ENCODE measurements around the gene CARD19.
A peak's percentile ranks its signal among the peaks of the same experiment; 100 is the strongest.

Gene CARD19

DNA sequence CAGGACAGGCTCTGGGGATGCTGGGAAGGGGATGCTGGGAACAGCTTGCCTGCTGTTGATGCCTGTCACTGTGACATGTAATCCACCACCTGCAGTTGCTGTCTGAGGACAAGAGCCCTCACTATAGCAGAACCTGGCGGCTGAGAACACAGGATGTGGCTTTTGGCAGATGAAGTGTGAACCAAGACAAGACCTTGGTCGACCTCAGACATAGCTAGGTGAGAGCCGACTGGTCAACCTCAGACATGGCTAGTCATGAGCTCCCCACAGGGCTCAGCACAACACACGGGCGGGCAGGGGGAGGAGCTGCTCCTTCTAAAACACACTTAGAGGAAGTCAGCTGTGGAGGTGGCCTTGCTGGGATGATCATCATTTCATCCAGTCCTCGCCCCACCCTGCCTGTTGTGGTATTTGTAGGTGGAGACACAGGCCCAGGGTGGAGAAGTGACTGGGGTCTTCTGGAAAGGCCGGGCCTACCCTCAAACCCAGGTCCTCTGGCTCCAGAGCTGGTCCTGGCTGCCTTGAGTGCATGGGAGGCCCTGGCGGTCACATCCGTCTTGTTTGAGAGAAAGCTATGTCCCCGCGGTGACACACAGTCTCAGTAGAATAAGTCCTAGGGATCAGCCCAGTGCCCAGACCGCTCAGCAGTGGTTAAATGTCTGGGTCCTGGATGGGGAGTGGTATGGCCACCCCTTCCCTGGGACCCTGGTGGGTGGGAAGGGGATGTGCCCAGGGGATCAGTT is 31.5 kb upstream of the CARD19 start:
- peak; percentile 89 to 91 for DNase-seq

DNA sequence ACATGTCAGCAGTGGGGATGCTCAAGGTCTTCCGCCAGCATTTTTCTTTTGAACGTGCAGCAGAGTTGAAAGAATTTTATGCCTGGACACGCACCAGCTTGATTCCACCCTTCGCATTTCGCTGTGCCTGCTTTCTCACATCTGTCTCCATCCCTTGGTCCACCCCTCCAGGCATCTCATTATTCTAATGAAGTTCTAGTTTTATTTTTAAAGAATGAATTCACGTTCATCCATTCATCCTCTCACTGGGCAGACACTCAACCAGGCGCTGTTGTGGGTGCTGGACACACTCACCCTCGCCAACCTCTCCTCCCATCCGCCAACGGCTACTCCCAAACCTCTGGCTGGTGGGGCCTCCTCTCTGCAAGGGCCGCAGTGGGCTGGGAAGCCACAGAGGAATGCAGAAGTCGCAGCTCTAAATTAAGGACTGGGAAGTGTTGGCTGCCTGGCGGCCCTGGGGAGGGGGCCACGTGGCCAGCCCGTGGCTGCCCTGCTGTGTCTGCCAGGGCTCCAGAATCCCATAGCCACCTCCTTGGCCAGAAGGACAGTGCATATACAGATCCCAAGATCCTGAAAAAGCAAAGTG is 30.8 kb upstream of the CARD19 start:
- DNase-seq, result no peak

- no peak for DNase-seq
These were observed 28.9 kb upstream of the CARD19 start for GRCh38 chr9:93066978-93067603.

DNA sequence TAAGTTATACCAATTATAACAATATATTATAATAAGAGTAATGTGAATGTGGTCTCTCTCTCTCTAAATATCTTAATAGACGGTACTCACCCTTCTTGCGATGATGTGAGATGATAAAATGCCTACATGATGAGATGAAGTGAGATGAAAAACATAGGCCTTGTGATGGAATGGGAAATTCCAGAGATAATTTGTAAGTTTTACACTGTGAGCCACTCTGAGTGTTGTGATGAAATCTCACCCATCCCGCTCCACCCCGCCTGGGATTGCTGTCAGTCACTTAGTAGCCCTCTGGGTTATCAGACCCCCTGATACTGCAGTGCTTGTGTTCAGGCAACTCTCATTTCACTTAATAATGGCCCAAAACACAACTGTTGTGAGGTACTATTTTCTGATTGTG is 27.1 kb upstream of the CARD19 start:
- DNase-seq, result no peak

DNA sequence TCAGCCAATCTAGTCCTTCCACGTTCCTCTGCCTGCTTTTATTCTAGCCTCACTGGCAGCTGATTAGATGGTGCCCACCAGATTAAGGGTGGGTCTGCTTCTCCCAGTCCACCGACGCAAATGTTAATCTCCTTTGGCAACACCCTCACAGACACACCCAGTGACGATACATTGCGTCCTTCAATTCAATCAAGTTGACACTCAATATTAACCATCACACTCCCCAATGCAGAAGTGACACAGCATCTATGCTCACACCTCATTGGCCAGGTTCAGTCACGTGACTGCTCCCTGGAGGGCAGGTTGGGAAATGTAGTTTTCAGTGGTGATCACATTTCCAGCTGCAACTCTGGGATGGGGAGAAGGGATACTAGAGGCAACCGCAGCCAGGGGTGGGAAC is 24.6 kb upstream of the CARD19 start:
- peak; percentile 55 to 59 for DNase-seq

- peak; percentile 65 to 67 for DNase-seq
These were observed 23.6 kb upstream of the CARD19 start for GRCh38 chr9:93072383-93072795.

- no peak for DNase-seq
These were observed 19.8 kb upstream of the CARD19 start for GRCh38 chr9:93076101-93076791.

- no peak for DNase-seq
These were observed 19.3 kb upstream of the CARD19 start for GRCh38 chr9:93076792-93077128.

DNA sequence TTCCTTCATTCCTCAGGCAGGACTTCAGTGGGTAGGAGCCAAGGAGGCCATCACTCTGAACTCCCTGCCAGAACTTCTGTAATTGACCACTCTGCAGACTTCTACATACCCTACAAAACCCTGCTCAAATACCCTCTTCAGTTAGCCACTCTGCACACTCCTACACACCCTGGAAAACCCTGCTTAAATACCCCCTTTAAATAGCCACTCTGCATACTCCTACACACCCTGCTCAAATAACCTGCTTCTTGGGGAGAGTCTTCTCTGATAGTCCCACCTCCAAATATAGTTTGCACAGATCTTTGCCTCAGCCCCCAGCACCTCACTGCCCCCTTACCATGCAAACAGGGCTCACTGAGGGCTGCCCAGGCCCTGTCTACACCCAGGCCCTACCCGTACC is 18.6 kb upstream of the CARD19 start:
- no peak for DNase-seq

DNA sequence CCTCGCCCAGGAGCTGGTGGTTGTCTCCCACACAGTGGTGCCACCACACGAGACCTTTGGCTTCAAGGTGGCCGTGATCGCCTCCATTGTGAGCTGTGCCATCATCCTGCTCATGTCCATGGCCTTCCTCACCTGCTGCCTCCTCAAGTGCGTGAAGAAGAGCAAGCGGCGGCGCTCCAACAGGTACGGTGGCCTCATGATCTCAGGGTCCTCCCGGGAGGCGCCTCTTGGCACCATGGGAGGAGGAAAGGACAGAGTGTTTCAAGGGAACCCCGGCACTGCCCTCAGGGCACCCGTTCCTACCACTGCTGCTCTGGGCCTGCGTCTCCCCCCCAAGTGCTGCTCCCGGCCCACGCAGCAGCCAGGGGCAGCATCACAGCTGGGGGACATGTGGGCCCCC is 18.2 kb upstream of the CARD19 start:
- no peak for DNase-seq

DNA sequence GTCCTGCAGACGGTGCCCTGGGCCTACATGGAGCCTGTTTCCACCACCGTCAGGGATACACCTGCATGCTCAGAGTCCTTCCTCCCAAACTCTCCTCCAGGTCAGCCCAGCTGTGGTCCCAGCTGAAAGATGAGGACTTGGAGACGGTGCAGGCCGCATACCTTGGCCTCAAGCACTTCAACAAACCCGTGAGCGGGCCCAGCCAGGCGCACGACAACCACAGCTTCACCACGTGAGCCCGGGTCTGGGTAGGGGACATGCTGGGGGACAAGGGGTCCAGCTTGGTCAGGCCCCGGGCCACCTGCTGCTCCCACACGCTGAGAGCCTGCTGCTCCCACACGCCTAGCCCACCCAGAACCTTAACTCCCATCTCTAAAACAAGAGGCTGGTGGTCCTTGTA is 16.6 kb upstream of the CARD19 start:
- peak in 1 of 2 experiments; percentile 14 for DNase-seq

DNA sequence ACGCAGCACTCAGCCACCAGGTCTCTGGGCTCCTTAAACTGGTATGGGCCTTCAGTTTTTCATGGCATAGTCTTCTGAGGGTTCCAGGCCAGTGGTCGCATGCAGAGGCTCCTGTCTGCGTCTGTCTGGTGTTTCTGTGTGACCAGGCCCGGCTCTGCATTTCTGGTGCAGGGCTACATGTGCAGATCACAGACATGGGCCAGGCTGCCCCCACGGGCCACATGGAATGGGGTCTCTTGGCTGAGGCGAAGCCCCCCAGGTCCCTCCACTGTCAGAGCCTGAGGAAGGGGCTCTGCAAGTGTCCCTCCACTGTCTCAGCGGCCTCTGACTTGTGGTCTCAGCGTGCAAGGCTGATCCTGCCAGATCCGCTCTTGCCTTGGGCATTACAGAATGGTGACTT is 15.6 kb upstream of the CARD19 start:
- peak; percentile 11 for DNase-seq

- peak; percentile 12 to 16 for DNase-seq
These were observed 14.9 kb upstream of the CARD19 start for GRCh38 chr9:93081081-93081529.

DNA sequence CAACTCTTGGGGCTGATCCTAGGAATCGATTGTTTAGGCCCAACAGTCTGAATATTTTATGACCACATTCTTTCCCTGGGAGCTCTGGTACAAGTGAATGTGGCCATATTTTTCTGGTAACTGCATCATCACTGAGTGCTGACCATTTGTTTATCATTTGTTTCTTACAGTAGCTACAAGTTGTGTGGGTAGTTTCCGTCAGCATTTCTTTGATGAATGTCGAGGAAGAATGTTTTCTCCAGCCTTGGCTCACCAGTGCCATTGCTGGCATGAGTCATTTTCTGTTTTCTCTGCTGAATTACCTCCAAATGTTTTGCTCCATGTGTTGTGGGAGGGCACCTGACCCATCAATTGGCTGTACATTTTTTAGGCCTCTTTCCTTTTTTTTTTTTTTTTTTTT is 14.1 kb upstream of the CARD19 start:
- peak; percentile 13 to 16 for DNase-seq

DNA sequence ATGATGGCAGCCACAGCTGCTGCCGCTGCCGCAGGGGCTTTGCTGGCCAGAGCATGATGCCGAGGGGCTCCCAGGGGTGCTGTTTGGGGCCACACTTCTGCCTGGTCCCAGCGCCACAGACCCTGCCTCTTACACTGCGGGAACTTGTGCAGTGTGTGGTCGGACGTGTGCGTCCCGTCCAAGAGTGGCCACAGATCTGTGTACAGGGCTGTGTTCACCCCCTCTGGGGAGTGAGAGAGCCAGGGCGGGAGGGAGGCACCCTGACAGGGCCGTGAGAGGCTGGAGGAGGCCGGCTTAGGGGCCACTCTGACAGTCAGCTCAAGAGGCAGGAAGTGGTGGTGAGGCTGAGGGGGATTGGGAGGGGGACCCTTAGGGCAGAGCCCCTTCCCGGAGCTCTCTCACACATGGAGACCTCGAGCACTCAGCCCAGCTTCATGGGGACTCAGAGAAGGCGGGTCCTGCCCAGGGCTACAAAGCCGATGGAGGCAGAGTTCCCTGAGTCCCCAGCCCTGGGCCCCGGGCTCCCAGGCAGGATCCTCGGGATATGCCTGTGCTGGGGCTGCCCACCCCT is 13.1 kb upstream of the CARD19 start:
- DNase-seq, result peak; percentile 38 to 48

DNA sequence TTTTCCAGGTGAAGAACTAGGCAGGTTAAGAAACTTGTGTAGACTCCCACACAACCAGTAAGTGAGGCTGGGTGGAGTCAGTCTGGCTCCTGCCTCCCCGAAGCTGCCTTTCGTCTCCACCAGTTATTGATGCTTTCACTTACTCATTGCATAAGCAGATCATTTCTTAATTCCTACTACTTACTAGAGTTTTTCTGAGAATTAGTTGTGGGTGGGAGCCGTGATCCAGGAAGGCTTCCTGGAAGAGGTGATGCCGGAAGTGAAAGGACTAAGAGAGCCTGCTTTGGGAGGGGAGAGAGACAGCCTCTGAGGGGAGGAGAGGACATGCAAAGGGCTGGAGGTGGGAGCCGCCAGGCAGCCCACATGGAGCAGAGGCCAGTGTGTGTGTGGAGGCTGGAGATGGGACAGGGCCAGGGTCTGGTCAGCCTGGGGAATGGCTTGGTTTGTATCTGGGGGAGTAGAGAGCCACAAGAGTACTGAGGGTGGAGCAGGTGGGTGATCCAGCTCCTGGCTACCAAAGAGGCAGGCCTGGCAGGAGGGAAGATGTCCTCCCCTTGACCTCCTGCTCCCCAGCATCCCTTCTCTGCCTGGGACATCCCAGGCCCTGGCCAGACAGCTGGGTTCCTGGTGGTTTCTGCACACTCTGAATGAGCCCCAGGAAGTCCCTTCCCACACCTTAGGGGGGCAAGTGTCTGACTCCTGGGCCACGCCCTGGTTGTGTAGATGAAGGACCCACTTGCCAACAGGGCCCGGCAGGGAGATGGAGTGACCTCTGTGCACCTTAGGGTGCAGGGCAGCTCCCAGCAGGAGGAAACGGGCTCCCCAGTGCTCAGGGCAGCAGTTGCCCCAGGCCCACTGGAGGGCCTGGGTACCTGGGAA is 12.2 kb upstream of the CARD19 start:
- DNase-seq, result peak; percentile 69 to 72

- DNase-seq, result peak in 1 of 2 experiments; percentile 17
These were observed 11.5 kb upstream of the CARD19 start for GRCh38 chr9:93084471-93084881.

DNA sequence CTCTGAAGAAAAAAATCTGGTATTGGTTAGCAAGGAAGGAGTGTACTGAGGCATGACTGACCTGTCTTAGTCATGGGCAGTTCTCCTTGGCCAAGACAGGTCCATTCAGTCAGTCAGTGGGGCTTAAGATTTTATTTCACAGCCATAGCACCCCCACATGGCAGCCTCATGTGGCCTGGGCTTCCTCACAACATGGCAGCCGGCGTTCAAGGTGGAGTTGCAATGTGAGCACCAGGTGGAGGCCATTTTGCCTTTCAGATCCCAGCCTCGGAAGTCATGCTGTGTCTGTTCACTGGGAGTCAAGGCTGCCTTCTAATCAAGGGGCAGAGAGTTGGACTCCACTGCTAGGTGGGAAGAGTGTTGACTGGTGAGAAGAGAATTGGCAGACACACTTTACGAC is 10.3 kb upstream of the CARD19 start:
- peak; percentile 18 to 21 for DNase-seq

GRCh38 chr9:93086447-93087224 is 9.4 kb upstream of the CARD19 start:
- peak; percentile 12 to 13 for DNase-seq

DNA sequence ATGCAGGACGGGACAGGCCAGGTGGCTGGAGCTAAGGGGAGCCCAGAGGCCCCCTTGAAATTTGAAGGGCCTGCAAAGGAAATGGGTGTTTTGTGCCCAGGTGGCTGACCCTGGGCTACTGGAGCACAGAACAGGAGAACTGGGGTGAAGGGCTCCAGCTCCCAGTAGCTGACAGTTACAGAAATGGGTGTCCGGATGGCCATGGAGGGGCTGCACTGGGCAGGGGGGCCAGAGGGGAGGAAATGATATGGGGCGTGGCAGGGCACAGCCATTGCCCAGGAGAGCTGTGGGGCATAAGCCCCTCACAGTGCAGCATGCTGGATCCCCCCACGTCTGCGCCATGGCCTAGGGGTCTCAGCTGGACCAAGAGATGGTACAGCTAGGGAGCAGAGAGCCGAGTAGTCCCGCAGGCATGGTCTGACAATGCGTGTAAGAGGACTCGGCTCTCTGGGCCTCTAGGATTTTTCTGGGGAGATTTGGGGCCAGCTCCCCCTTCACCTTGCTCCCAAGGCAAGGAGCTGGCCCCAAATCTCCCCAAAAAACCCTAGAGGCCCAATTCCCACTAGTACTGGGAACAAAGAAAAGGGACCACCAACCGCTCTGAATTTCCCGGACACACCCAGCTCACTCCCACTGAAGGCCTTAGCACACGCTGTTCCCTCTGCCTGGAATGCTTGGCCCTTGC is 7.9 kb upstream of the CARD19 start:
- peak; percentile 13 to 14 for DNase-seq

GRCh38 chr9:93088656-93089015 is 7.4 kb upstream of the CARD19 start:
- DNase-seq, result peak in 1 of 2 experiments; percentile 17
